HG03139 (cell line): ENCODE results near the gene GP2.

Experiments
- ATAC-seq: cut with Tn5 transposase; IDR thresholded peaks from one replicate; pipeline ENCODE4 v1.9.1; 2021; ENCODE audit not compliant: unreplicated experiment

Gene GP2

DNA sequence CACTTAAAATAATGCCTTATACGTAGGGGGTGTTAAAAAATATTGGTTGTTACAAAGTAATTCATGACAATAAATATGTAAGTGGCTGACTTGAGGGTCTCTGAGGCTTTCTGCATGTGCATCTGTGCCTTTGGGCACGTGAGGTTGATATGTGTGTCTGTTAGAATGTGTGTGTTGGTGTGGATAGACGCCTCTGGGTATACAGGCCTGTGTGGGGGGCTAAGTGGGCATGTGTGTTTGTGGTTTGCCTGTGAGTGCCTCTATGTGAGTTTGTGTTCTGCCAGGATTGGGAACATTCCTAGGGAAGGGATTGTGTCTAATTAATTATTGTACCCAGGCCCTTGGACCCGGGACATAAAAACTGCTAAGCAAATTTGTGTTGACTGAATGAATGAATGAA lies 19.0 kb downstream of the GP2 start:
- no peak for ATAC-seq

DNA sequence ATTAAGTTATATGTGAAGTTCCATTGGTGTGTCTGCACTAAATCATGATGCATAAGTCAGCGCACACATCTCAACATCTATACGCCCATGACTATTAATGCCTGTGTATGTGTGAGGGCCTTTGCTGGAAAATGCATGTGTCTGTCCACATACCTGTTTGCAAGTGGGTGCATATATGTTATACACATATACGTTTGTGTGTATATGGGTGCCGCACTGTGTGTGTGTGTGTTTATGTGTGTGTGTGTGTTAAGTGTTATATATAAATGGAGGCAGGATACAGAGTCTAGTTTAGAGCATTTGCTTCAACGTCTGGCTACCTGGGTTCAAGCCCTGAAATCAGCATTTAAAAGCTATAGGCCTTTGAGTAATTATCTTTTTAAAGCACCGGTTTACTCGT lies 19.5 kb downstream of the GP2 start:
- no peak for ATAC-seq

DNA sequence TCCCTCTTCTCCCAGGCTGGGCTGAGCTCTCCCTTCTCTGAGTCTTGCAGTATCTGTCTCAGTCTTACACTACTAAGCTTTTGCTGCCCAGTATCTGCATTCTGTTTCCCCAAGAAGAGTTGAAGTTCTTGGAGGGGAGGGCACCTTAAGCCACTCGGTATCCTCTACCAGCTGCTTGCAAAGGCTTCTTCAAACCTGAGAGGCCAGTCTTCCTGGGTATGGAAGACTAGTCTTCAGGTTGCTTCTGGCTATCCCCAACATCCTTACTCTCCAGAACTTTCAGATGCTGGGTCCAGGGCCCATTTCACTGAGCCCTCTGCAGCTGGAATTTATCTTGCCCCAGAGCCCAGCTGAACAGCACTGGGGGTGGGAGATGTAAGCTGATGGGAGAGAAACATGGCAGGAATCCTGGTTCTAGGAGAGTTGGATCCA lies 20.1 kb downstream of the GP2 start:
- no peak for ATAC-seq

DNA sequence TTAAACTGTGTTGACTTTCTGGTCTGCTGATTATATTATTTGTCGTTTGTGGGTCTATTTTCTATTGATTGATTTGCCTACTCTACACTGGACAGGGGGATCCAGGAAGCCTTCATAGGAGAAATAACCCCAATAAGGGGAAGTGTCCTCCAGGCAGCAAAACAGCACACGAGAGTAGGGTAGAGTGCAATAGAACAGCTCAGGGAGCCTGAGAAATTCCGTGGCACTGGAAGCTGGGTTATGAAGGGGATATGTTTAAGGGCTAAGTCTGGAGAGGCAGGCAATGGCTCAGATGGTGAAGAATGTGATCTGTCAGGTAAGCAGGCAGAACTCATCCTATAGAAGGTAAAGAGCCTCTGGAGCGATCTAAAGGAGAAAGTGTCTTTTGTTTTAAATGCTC lies 20.9 kb downstream of the GP2 start:
- no peak for ATAC-seq

DNA sequence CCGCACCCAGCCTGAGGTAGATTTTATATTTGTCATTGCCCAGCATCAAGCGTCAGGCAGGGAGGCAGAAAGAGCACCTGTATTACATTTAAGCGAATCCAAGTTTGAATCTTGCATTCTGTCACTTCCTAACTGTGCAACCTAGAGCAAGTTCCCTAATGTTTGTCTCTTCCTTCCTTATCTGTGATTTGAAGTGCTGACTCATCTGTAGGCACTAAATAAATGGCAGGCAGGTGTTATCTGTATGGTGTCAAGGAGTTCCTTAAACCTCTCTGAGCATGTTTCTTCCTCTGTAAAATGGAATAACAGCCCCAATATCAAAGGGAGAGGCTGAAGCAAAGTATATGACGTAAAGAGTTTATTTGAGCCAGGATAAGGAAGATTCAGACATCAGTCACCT lies 24.3 kb downstream of the GP2 start:
- no peak for ATAC-seq

DNA sequence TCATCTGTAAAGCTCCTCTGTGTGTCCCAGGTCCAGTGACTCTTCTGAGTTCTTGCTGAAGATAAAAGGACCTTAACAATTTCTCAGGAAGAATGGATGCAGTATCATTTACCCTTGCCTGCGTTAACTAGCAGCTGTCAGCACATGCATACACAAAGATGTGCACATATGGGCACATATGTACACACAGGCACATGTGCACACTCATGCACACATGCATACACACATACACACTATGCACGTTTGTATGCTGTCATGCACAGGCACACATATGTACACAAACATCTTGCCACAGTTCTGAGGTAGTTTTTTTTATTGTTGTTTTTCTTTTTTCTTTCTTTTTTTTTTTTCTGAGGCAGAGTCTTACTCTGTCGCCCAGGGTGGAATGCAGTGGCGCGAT lies 24.9 kb downstream of the GP2 start:
- ATAC-seq: no peak

DNA sequence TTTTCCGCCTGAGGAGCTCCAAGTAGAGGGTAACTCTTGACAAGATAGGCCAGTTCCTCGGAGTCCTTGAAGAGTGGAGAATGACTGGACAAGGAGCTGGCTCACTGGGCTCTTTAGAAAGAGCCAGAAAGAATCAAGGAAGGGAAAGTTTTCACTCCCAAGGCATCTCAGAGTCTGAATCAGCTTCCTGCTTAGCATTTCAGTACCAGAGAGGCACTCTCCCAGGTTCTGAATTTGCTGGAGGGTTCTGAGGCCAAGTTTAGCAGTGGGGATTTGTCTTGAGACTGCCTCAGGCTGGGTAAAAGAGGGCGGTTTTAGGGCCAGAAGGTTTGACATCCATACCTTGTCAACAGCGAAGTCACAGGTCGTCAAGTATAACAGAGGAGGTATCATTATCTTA lies 25.5 kb downstream of the GP2 start:
- ATAC-seq: no peak

DNA sequence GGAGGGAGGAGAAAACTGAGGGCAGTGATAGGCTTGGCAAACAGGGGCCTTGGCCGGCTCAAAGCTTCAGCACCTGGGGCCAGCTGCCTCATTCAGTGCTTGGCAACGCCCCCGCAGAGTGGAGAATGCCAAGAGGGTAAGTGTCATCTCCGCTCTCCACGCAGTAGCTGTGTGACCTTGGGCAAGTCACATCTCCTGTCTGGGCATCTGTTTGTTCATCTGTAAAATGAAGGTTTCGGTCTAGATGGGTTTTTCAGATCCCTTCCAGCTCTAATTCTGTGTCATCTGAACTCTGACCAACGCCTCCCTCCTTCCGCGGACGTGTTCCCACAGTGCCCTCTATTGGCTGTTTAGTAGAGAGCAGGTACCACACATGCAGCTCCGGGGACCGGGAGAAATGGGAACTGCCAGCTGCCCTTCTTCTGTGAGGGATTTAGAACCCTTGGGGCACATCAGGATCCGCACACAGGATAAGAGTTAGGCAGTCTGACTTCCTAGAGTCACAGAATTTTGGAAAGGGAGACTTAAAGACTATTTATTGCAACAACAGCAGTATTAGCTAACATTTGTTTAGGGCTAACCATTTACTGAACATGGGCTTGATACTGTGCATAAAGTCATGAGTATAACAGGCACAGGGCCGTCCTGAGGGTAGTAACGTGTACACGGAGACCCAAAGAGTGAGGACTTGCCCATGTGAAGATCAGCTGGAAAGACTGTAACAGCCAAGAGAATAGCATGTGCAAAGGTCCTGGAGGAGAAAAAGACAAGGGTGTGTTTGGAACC lies 26.8 kb downstream of the GP2 start:
- peak; percentile 52 for ATAC-seq

DNA sequence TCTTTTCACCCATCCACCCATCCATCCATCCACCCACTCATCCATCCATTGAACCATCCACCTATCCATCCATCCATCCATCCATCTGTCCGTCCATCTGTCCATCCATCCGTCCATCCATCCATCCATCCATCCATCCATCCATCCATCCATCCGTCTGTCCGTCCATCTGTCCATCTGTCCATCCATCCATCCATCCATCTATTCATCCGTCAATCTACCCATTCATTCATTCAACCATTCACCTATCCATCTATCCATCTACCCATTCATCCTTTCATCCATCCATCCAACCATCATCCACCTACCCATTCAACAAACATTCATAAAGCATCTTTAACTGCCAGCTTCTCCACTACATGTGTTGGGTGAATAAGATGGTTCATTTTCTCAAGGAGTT lies 28.9 kb downstream of the GP2 start:
- ATAC-seq: no peak

DNA sequence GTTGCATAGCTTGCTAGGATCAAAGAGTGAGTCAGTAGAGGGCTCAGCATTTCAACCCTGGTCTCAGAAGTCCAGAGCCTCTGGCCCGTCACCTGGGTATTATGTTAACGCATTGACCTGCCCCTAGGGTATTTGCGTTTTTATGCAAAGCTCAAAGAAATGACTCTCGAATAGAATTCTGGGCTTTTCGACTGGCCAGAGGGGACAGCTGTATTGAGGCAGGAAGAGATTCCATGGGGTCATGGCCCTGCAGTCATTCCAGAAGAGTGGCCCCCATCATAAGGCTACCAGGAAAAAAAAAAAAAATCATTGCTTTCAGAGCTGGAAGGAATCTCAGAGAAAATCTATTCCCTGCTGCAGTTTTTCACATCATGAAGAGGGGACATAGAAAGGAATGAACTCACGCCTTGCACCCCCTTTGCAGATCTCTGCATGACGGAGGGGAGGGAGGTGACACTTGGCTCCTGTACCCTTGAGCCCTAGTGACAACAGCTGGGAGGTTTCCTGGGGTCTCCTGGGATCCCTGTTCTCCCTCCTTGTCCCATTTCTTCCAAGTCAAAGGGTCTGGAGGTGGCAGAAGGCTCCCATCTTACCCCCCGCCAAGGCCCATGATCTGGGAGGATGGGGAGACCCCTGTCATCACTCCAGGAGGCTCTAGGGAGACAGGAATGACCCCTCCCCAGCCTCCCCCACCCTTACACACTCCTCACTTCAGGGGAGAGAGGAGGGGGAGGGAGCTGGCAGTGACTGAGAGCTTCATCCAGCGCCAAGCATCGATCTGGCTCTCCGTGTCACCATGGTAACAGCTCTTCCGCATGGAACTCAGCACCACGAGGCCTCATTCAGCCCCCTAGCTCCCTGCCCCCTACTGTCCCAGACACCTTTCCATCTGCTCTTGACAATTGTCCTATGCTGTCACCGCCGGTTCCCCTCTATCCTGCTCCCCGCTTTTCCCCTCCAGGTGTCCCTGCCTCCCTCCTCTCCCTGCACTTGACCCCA lies 35.8 kb downstream of the GP2 start:
- ATAC-seq: no peak

DNA sequence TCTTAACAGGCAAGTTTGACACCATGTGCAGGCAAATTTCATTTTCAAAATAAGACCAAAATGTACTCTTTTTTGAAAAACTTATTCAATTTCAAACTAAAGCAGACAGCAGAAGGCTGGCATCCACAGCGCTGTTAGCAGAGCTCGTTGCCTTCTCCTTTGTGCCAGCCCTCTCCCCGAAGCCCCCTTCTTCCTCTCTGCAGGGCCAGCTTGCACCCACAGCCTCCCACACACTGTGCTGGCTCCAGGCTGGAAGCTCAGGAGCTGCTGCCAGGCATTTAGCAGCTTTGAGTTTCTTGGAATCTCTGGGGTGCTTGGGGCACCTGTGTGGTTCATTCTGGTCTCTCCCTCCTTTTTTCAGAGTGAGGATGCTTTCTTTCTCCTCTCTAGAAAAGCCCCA lies 37.7 kb downstream of the GP2 start:
- ATAC-seq: no peak

DNA sequence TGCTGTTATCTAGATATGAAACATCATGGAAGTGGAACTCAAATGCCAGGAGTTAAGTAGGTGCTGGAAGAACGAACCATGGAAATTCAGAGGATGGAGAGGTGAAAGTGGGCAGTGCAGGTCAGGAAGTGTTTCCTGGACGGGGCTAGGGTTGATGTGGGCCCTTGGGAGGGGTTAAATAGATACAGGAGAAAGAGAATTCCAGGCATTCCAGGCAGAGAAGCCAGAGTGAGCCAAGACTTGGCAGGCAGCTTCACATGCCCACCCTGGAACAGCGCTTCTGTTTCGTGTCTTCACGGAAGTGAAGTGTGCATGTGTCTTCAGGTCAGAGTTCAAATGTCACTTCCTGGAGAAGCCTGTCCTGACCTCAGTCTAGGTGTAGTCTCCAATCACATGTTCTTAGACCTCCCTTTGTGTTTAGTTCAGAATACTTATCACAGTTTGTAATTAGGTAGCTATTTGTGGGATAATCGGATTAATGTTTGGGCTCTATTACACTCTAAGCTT lies 41.3 kb downstream of the GP2 start:
- ATAC-seq: no peak

DNA sequence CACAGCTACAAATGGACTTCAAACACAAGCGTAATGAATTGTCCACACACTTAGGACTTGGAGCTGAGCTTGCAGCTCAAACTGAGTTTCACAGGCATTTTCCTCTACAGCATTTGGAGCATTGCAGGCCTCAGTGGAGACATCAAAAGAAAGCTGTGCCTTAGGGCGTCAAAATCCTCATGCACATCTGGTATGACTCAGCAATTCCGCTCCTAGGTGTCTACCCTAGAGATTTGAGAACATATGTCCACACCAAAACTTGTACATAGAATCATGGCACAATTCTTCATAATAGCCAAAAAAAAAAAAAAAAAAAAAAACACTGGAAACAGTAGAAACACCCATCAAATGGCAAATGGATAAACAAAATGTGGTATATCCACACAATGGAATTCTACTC lies 47.1 kb downstream of the GP2 start:
- no peak for ATAC-seq

DNA sequence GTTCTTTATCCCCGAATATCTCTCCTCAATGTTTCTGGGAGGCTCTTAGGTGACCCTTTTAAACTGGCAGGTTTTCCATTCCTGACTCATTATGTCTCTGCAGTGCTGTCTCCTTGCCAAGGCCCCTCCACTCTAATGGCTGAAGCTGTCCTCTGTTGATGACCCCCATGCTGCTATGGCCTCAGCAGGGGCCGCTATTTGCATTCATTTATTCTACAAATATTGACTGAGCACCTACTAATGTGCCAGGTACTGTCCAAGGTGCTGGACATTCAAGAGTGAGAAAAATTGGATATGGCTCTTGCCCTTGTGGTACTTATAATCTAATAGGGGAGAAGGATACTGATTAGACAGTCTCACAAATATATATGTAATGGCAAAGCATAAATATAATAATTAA lies 55.4 kb downstream of the GP2 start:
- no peak for ATAC-seq

DNA sequence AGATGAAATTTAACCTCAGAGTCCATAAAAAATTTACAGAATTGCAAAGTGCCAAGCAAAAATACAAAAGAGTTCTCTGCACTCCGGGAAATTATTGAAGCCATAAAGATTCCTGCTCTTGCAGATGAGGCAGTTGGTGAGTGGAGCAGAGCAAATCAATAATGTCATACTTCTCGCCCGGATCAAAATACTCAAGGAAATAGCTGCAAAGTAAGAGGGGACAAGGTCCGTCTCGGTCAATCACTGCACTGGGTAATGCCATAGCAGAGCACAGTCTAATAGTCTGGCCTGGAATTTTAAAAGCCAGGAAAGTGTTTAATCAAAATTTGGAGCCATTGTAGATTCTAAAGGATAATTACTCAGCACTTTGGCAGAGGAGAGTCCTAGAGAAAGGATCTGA lies 58.9 kb downstream of the GP2 start:
- no peak for ATAC-seq

DNA sequence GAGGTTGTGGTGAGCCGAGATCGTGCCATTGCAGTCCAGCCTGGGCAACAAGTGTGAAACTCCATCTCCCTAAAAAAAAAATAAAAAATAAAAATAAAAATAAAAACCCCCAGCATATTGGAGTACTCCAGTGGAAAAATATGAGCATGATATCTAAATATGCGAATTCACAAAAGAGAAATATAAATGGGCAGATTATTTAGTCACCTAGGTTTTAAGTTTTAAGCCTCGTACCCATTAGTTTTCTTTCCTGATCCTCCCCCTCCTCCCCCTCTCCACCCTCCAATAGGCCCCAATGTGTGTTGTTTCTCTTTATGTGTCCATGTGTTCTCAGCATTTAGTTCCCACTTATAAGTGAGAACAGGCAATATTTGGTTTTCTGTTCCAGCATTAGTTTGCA lies 62.3 kb downstream of the GP2 start:
- no peak for ATAC-seq

DNA sequence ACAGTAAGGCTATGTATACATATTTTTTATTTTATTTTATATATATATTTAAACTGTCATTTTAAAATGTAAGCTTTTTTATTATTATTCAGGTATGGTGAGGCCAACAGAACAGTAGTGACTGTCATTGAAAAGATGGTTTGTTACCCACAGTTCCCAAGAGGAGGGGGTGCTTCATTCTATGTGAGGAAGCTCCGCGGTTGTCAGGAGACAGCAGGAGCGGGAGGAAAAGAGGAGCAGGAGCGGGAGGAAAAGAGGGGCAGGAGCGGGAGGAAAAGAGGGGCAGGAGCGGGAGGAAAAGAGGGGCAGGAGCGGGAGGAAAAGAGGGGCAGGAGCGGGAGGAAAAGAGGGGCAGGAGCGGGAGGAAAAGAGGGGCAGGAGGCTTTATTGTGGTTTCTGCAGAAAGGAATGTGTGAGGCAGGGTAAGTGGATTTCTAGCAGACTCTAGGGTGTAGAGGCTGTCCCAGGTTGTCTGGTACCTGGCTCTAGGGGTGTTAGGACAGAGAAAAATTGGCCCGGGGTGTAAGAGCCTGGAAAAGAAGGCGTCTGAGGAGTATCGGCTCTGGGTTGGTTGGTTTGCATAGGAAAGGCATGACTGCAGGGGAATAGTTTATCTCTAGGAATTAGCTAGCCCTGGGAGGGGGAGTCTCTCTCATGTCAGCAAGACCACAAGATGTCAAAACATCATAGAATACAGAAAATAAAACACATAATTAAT lies 64.0 kb downstream of the GP2 start:
- no peak for ATAC-seq

DNA sequence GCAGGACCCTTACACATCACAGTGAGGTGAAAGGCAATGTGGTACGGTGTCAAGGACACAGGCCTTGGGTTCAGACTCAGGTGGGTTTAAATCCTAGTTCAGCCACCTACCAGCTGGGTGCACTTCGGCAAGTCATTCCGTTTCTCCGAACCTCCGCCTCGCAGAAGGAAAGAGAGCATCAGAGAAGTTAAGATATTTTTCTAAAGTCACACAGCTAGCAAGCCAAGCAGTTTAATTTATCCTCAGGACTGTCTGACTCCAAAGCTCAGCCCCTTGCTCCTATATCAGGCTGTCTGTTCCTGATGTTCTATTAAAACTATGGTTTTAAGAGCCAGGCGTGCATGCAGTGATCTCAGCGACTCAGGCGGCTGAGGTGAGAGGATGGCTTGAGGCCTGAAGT lies 65.1 kb downstream of the GP2 start:
- ATAC-seq: no peak

DNA sequence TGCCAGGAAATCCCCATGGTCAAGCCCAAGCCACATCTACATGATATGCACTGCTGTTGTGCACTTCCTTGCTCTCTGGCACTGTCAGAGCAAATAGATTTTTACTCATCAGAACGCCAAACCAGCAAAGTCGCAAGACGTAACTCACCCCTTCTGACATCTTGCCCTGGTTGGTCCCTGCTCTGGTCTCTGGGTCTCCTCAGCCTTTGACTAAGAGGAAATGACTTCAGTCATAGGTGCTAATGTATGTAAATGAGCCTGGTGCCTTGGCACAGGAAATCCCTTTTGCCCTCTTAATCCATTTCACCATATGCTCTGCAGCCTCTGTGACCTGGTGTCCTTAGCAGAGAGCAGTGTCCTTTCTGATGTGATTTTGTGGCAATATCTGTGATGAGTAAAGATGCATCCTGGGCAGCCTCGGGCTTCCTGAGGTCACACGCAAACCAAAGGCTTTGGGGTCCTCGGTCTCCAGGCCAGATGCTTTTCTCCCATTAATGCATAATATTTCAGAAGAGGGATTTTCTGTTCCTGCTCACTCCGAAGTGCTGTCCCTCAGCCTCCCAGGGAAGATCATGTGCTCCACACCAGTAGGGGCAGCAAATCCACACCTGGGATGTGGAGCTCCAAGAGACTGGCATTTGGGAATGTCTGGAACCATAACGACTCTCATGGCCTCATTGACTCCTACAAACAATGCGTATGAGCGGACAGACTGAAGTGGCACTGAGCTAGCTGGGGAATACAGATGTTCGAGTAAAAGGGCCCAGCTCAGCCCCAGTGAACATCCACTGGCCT lies 66.9 kb downstream of the GP2 start:
- ATAC-seq: no peak
